ENCODE results near the gene NSUN4.

DNA sequence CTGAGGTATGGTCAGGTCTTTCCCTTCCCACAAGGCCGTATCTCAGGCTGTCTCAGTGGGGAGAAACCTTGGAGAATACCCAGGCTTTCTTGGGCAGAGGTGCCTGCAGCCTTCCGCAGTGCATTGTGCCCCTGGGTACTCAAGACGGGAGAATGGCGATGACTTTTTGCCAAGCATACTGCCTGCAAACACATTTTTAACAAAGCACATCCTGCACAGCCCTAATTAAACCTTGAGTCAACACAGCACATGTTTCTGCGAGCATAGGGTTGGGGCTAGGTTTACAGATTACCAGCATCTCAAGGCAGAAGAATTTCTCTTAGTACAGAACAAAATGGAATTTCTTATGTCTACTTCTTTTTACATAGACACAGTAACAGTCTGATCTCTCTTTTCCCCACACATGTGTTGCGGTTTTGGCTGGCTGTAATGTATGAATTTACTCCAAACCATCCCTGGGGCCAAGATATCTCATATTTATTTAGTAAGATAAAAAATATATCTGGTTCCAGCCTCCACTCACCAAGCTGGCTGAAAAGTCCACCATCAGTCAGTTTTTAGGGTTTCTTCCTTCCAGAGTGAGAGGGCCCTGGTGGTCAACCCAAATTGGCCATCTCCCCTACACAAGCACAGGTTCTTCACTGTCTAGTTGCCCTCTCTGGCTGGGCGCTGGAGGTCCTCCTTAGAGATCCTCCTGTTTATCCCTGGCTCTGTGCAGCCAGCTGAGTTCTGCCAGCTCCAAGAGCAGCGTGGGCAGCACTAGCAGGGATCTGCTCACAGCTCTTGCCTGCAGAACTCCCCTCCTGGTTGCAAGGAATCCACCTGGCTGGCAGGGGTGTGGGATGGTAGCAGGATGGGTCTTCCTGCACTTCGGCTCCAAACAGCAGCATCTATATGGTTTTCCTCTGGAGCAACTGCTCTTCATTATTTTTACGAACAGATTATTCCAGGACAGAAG is 56.1 kb downstream of the NSUN4 start:
- TF ChIP-seq, protein P1, sequence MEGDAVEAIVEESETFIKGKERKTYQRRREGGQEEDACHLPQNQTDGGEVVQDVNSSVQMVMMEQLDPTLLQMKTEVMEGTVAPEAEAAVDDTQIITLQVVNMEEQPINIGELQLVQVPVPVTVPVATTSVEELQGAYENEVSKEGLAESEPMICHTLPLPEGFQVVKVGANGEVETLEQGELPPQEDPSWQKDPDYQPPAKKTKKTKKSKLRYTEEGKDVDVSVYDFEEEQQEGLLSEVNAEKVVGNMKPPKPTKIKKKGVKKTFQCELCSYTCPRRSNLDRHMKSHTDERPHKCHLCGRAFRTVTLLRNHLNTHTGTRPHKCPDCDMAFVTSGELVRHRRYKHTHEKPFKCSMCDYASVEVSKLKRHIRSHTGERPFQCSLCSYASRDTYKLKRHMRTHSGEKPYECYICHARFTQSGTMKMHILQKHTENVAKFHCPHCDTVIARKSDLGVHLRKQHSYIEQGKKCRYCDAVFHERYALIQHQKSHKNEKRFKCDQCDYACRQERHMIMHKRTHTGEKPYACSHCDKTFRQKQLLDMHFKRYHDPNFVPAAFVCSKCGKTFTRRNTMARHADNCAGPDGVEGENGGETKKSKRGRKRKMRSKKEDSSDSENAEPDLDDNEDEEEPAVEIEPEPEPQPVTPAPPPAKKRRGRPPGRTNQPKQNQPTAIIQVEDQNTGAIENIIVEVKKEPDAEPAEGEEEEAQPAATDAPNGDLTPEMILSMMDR (IDR thresholded peaks at IDR 0.05): no peak
- no peak for TF ChIP-seq ZFX (IDR thresholded peaks at IDR 0.05; ENCODE audit: borderline replicate concordance)
